ENCODE measurements around the gene SCUBE1.

DNA sequence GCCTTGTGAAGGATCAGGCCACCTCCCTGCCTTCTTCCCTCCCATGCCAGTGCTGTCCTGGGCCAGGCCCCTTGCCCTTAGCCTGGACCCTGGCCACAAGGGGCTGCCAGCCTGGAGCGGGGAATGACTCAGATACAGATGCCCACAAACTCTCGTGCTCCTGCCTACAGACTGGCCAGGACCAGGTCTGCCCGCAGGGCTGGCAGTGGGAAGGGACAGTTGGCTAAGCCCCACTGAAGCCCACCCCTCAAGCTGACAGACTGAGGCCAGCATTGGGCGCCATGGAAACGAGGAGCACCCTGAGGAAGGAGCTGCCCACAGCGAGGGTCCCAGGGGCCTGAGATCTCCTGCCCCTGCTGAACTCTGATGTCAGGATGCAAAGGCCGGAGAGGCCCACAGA, 14.1 kb downstream of the SCUBE1 start:
- TF ChIP-seq FOXM1 (IDR thresholded peaks at IDR 0.05; ENCODE audit: borderline replicate concordance, low read depth): no peak
- TF ChIP-seq TEAD4 (IDR thresholded peaks at IDR 0.05): no peak
- no peak for TF ChIP-seq RAD21 (IDR thresholded peaks at IDR 0.05; ENCODE audit: low read depth)
